PFSK-1 (cell line): ENCODE data around the gene APBB2.

Experiments
- FOXP2 ChIP-seq: optimal IDR thresholded peaks from 2 replicates; pipeline ENCODE3; 2011; ENCODE audit warnings: borderline replicate concordance, control low read depth, inconsistent platforms; ENCODE audit not compliant: insufficient read depth; ENCODE audit errors: extremely low read length, extremely low read depth
- POLR2AphosphoS5 ChIP-seq: IDR thresholded peaks from 2 replicates; pipeline ENCODE4 v1.6.1; 2012; ENCODE audit warnings: low read depth, mild to moderate bottlenecking, control low read depth, low read length, moderate library complexity
- REST ChIP-seq, 2 experiments: IDR thresholded peaks; 2 replicates each; pipeline versions ENCODE4 v1.6.1 to v1.8.0; 2011 to 2012; ENCODE audit warnings: low read depth in 2 of 2, low read length in 2 of 2, control low read depth in 1 of 2, inconsistent platforms in 1 of 2, mild to moderate bottlenecking in 1 of 2, moderate library complexity in 1 of 2; ENCODE audit not compliant: insufficient read depth in 1 of 2
- SIN3A ChIP-seq: IDR thresholded peaks from 2 replicates; pipeline ENCODE4 v1.6.1; 2012; ENCODE audit warnings: mild to moderate bottlenecking, low read length, moderate library complexity, borderline replicate concordance; ENCODE audit not compliant: insufficient read depth
- TAF1 ChIP-seq: IDR thresholded peaks from 2 replicates; pipeline ENCODE4 v1.6.1; 2012; ENCODE audit warnings: low read length, control low read depth, borderline replicate concordance; ENCODE audit not compliant: insufficient read depth

The APBB2 gene

GRCh38 chr4:41146716-41147506 lies 67.4 kb downstream of the APBB2 start:
- TF ChIP-seq FOXP2 (no peak), TAF1 (no peak), REST (IDR thresholded peaks at IDR 0.05; ENCODE audit: insufficient read depth in 1 of 2, low read depth in 2 of 2, low read length in 2 of 2) (no peak), POLR2AphosphoS5 (no peak), SIN3A (no peak)

DNA sequence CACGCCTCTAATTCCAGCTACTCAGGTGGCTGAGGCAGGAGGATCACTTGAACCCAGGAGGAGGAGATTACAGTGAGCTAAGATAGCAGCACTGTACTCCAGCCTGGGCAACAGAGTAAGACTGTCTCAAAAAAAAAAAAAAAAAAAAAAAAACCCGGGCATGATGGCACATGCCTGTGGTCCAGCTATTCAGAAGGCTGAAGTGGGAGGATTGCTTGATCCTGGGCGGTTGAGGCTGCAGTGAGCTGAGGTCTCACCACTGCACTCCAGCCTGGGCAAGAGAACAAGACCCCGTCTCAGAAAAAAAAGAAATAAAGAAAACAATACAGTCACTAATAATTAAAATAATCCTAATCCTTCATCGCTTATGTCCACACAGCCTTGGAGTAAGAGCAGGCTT lies 68.1 kb downstream of the APBB2 start:
- no peak for TF ChIP-seq SIN3A
- TF ChIP-seq TAF1 = no peak
- TF ChIP-seq POLR2AphosphoS5 = no peak
- TF ChIP-seq FOXP2 = no peak
- TF ChIP-seq REST (IDR thresholded peaks at IDR 0.05; ENCODE audit: insufficient read depth in 1 of 2, low read depth in 2 of 2, low read length in 2 of 2) = no peak

- TF ChIP-seq TAF1 (no peak), SIN3A (no peak), POLR2AphosphoS5 (no peak), FOXP2 (no peak), REST (IDR thresholded peaks at IDR 0.05; ENCODE audit: insufficient read depth in 1 of 2, low read depth in 2 of 2, low read length in 2 of 2) (no peak)
These were observed 68.7 kb downstream of the APBB2 start for GRCh38 chr4:41145571-41146078.

DNA sequence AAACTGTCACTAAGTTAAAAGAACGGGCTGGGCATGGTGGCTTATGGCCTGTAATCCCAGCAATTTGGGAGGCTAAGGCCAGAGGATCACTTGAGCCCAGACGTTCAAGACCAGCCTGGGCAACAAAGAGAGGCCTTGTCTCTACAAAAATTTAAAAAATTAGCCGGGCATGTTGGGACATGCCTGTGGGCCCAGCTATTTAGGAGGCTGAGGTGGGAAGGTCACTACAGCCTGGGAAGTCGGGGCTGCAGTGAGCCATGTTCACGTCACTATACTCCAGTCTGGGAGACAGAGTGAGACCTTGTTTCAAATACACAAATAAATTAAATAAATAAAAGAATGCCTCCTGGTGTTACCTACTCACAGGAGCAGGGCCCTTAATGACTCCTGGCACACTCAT lies 69.5 kb downstream of the APBB2 start:
- TF ChIP-seq REST (IDR thresholded peaks at IDR 0.05; ENCODE audit: insufficient read depth in 1 of 2, low read depth in 2 of 2, low read length in 2 of 2) (no peak), TAF1 (no peak), POLR2AphosphoS5 (no peak), FOXP2 (no peak), SIN3A (no peak)

- TF ChIP-seq TAF1 (no peak), FOXP2 (no peak), POLR2AphosphoS5 (no peak)
These were observed 70.3 kb downstream of the APBB2 start for GRCh38 chr4:41144040-41144379.
